ENCODE measurements around the gene PUSL1.

Gene PUSL1

DNA sequence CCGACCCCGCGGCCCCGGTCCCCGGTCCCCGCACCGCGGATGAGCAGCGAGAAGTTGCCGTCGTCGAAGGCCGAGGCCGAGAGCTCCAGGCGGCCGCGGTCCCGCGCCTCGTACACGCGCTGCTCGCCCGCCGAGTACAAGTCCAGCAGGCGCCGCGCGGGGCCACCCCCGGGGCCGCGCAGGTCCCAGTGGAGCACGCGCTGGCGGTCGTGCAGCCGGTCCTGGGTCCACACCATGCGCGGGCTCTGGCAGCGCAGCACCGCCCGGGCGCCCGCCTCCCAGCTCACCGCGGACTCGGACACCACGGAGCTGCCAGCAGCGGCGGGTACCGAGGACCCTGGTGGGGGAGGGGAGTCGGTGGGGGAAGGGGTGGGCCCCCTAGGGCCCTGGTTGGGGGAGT is 47.0 kb downstream of the PUSL1 start:
- intact Hi-C loops (cut with DNase I): no loop called here
- peak in 2 of 42 donors; percentile 27 to 35 for DNase-seq

GRCh38 chr1:1356166-1356795 is 47.9 kb downstream of the PUSL1 start:
- intact Hi-C loops (cut with DNase I): no loop called here
- no peak for DNase-seq

- intact Hi-C loops (cut with DNase I): no loop called here
- DNase-seq: no peak
Measured at GRCh38 chr1:1356796-1357401, 48.5 kb downstream of the PUSL1 start.

DNA sequence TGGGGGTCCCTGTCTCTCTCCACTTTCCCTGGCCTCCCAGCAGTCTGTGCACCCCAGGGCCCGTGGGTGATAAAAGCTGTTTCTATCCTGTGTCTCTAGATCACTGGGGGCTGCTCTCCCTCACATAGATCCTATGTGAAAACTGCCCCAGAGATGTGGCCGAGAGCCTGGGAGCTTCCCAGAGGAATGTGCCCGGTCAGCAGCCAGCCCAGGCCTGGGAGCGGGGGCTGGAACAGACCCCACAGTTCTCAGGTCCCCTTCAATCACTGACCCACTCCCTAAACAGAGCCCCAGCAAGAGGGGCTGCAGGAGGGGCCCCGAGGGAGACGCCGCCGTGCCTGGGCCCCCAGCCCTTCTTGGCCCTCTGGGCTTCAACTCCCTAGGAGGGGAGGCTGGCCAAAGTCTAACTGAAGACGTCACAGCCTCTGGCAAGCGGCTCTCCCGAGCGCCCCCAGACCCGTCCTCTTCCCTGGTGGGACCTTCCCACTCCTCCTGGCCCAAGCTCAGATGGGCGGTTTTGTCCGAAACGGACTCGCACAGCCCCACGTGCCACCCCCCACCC is 49.6 kb downstream of the PUSL1 start:
- intact Hi-C loops (cut with DNase I): no loop called here
- DNase-seq: peak in 1 of 42 donors; percentile 11

DNA sequence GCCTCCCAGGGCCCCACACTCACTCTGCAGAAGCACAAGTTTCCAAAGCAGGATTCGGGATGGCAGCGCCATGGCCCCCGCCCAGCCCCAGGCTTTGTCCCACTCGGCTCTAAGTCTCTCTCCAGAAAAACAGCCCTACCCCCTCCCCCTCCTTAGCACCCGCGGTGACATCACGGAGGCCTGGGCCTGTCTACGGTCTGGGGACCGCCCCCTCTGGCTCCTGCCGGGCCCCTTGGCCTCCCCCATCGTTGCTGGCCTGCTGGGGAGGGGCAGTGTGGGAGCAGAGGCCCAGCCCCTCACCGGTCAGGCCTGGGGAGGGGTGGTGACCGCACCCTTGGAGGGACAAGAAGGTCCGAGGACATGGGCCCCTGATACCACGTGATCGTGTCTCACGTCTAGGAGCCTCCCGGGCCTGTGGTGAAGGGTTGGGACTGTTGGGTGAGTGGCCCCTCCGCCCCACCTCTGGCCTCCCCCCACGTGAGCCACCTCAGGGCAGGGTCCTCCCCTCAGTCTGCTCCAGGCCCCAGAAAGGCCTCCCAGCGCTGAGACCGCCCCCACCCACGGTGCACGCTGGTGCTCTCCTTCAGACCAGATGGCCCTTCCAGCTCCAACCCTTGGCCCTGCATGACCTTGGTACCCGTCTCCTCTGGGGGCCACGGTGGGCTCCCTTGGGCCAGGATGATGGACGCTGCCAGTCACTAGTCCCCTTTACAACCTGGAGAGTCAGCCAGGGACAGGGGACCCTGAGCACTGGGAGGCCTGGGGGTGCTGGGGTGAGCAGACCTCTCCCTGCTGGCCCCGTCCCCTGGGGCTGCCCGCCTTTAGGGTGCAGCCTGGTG is 50.3 kb downstream of the PUSL1 start, which contains the start of gene MXRA8:
TSS of gene MXRA8 (minus strand) at position 123 of the 839 bp plus-strand sequence. CDS start at position 72, 51 bp downstream.
- intact Hi-C loops (cut with DNase I): no loop called here
- peak in 8 of 42 donors; percentile 17 to 63 (median 47) for DNase-seq

DNA sequence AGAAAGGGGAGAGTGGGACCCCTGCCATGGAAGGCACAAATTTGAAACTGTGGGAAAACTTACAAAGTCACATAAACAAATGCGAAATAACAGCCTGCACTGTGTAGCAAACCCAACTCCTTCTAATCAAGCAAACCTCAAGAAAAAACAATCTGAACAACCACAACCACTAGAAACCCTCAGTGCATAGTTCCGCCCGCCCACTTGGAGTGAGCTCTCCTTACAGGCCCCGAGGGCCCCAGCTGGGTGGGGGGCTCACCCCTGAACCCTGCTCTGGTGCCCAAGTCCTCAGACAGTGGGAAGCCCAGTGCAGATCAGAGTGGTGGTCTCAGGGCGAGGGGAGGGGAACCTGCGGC is 50.9 kb downstream of the PUSL1 start:
- DNase-seq: no peak

DNA sequence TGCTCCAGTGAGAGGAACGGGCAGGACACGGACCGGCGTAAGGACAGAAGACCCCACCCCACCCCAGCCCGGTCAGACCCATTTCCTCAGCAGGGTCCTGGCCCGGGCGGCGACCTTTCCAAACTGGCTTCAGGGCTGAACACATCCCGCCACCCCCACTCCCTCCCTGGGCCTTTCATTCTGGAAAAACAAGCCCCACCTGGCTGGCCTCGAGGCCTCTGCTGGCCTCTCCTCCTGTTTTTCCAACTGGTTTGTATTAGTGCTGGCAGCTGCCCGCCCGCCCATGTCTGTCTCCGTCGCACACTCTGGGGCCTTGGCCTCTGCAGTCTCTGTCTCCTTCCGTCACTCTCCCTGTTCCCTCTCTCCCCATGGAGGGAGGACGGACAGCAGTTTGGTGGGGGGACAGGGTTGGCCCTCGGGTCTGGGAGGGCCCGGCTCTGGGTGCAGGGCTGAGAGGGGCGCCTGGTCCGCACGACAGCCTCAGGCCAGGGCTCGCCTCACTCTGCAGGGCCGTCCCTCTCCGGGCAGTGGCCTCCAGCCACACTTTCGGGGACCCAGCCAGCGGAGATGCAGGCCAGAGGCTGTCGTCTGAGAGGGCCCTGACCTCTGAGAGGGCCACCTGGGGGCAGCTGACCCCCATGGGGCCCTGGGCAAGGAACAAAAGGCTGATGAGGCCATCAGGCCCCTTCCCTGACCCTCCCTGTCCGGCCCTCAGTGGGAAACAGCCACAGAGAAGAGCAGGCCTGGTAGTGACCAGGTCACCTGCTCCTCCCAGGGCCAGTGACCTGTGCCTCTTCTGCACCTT is 51.5 kb downstream of the PUSL1 start:
- DNase-seq: peak in 2 of 42 donors; percentile 14 to 16
- intact Hi-C loops (cut with DNase I): no loop called here

More for the DNA sequence above, 50.9 kb downstream of the PUSL1 start:
- intact Hi-C loops (cut with DNase I): no loop called here

- intact Hi-C loops (cut with DNase I): no loop called here
- DNase-seq: peak in 5 of 42 donors; percentile 15 to 60 (median 43)
Measured at GRCh38 chr1:1360506-1361169, 52.2 kb downstream of the PUSL1 start.
